Measurements from ENCODE around the gene NPEPPS.
"Not testable (repeated sequence)": the region's sequence is repeated elsewhere in the genome, so short reads cannot be mapped to it uniquely, and the experiment has no call there.

The NPEPPS gene

GRCh38 chr17:47561698-47562405 is 30.9 kb downstream of the NPEPPS start:
- not testable (repeated sequence) for DNase-seq

GRCh38 chr17:47562406-47562705 is 31.4 kb downstream of the NPEPPS start:
- DNase-seq: not testable (repeated sequence)

DNA sequence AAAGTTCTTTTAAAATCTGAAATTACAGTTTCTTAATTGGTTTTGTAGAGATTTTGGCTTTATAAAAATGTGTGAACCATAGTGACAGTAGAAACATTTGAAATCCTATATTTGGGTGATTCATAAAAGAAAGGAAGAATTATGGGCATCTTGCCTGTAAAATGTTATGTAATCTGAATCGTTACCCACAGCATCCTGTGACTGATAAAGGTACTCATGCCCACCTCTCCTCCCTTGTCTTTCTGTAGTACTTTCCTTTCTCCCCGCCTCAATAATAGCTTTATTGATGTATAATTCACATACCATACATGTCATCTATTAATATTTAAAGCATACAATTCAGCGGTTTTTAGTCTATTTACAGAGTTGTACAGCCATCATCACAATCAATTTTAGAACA is 36.4 kb downstream of the NPEPPS start:
- DNase-seq: not testable (repeated sequence)

GRCh38 chr17:47572561-47572960 is 41.7 kb downstream of the NPEPPS start:
- not testable (repeated sequence) for DNase-seq

GRCh38 chr17:47582416-47582815 is 51.5 kb downstream of the NPEPPS start:
- not testable (repeated sequence) for DNase-seq

GRCh38 chr17:47586378-47587055 is 55.6 kb downstream of the NPEPPS start:
- DNase-seq: not testable (repeated sequence)

DNA sequence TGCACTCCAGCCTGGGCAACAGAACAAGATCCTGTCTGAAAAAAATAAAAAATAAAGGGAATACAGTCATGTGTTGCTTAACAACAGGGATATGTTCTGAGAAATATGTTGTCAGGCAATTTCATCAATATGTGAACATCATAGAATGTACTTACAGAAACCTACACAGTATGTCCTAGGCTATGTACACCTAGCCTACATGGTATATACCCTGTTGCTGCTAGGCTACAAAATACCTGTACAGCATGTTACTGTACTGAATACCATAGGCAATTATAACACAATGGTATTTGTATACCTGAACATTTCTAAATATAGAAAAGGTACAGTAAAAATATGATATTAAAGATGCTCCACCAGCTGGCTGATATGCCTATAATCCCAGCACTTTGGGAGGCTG is 62.6 kb downstream of the NPEPPS start:
- DNase-seq: not testable (repeated sequence)

DNA sequence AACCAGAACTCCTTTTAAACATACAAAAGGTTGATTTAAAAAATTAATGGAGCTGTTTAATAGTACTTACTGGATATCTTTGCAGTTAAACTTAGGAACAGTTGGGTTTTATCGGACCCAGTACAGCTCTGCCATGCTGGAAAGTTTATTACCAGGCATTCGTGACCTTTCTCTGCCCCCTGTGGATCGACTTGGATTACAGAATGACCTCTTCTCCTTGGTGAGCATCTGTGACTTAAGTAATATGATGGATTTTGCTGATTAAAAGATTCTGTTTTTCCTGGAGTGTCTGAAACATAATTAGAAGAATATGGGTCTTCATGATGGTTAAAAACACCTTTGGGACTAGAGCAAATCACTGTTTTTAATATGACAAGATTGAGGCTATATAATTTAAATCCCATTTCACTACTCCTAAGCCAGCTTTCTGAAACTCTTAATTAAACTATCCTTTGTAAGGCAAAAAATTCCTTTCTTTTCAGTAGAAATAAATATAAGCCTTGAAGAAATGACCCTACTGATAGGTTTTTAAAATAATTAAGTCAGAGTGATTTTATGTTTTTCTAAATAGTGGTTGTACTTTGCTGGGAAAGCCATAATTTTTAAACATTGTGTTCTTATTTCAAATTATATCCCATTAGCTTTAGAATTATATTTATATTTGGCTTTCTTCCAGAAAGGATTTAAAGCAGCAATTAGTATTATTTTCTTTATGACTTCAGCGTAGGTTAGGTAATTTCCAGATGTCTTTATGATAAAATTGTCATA is 73.1 kb downstream of the NPEPPS start:
- no peak for DNase-seq

GRCh38 chr17:47604598-47604927 is 73.7 kb downstream of the NPEPPS start:
- DNase-seq: no peak

GRCh38 chr17:47605011-47605410 is 74.1 kb downstream of the NPEPPS start:
- DNase-seq: no peak

- DNase-seq: no peak
These were observed 76.6 kb downstream of the NPEPPS start for GRCh38 chr17:47607481-47607880.

DNA sequence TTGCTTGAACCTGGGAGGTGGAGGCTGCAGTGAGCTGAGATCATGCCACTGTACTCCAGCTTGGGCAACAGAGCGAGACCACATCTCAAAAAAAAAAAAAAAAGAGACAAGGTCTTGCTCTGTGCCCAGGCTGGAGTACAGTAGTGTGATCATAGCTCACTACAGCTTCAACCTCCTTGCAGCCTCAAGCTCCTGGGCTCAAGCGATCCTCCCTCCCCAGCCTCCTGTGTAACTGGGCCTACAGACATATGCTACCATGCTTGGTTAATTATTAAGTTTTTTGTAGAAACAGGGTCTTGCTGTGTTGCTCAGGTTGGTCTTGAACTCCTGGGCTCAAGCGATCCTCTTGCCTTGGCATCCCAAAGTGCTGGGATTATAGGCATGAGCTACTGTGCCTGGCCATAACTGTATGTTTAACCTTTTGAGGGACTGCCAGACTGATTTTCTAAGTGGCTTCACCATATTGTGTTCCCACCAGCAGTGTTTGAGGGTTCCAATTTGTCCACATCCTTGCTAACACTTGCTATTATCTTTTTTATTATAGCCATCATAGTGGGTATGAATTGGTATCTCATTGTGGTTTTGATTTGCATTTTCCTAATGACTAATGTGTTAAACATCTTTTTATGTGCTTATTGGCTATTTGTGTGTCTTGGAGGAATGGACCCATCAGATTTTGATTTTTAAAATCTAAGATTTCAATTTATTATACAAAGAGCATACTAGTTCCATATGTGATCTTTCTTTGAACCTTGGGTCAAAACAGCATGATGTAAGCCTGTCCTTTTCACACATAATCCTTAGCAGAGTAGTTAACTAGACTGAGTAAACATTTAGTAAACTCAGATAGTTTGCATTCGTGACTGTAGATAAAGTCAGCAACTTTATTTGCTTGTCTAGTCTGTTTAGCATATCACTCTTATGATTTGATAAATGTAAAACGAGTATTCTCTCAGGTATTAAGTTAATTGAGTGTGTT is 80.8 kb downstream of the NPEPPS start:
- no peak for DNase-seq

DNA sequence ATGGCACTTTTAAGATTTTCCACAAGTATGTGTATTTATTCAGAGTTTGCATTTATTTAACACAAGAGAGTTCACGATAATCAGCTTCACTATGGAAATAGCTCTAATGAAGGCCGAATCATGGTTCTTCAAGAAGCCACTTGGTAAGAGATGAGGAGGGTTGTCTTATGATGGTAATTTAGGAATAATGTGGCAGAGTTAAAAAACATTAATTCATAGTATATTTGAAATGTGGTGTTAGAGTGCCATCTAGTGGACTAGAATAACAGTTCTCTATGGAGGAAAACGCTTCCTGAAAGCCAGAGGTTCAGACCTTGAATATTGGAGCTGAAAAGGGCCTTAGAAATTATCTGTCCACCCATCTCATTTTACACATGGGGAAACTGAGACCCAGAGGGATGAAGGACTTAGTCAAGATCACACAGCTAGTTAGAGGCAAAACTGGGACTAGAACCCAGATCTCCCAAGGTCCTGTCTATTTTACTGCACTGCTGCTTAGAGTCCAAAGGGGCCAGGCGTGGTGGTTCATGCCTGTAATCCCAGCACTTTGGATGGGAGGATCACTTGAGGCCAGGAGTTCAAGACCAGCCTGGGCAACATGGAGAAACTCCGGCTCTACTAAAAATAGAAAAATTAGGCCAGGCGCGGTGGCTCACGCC is 85.0 kb downstream of the NPEPPS start:
- no peak for DNase-seq

DNA sequence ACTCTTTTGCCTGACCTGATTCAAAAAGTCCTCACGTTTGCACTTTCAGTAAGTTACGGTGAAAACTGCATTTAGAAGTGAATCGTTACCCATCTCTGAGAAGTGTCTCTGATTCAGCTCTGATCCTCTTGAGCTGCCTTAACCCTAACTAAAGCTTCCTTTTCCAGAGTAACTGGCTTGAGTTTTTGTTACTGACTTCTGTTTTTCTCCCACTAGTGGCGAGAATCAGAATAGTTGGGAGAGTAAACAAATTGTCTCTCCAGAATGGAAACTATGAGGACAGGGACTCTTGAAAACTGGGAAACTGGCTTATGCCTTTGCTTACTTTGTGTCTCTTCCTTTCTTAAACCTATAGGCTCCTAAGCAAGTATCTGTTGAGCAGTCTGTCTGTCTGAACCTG is 87.5 kb downstream of the NPEPPS start:
- DNase-seq: no peak

GRCh38 chr17:47620503-47621245 is 89.8 kb downstream of the NPEPPS start:
- no peak for DNase-seq

DNA sequence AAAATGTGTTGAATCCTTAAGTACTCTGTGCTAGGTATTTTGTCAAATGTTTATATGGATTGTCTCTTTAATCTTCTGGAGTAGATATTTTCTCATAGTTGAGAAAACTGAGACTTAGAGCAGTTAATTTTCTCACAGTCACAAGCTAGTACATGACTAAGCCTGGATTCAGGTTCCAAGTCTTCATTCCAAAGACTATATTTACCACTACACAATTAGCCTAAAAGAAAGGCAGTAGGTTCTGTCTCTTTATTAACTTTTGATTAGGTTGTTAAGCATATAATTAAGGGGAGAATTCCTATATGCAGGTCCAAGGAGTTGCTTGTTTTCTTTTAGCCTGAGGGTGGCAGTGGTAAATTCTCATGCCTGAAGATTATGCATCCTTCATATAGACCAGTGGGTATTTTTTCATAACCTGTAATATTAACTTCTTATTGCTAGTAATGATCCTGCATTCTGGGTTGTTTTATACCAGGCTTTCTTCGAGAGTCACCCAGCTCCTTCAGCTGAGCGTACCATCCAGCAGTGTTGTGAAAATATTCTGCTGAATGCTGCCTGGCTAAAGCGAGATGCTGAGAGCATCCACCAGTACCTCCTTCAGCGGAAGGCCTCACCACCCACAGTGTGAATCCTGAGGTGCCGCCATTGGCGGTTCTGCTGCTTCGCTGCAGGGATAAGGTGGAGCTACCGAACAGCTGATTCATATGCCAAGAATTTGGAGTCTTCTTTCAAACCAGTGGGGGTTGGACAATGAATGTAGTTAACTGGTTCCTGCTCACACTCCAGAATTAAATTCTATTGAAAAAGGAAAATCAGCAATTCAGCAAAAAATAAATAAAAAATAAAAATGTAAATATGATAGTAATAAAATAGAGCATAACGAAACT is 90.6 kb downstream of the NPEPPS start:
- no peak for DNase-seq

GRCh38 chr17:47622180-47622549 is 91.3 kb downstream of the NPEPPS start:
- DNase-seq: no peak

- no peak for DNase-seq
These were observed 93.8 kb downstream of the NPEPPS start for GRCh38 chr17:47624727-47625068.

GRCh38 chr17:47628014-47628566 is 97.2 kb downstream of the NPEPPS start:
- no peak for DNase-seq

DNA sequence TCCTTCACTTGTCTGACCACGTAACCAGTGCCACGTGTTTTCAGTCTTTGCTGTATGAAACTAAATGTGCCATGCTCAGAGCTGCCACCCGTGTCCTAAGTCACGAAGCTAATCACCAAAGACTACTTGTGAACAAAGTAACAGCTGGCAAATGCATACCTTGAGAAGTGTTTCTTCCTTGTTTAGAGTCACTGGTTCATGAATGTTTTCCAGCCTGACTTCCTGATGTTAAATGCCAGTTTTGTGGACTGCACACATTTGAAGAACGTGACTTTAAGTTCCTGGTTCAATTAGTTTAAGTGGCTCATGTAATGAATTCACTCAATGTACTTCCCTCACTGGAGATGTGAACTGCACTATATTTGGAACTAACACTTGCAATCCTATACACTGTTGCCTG is 98.9 kb downstream of the NPEPPS start:
- no peak for DNase-seq
